Renal pelvis (tissue), 4 donors: Measurements from ENCODE around the gene KCNJ10. TPM values are rescaled to one million over a fixed set of nuclear protein-coding genes. Genes with fewer than 3 reads are reported as not detected.
A peak's percentile ranks its signal among the peaks of the same experiment; 100 is the strongest.
"Not testable (repeated sequence)": the region's sequence is repeated elsewhere in the genome, so short reads cannot be mapped to it uniquely, and the experiment has no call there.

Experiments used
- DNase-seq: peaks from one replicate; pipeline ENCODE4 v3.0.0-alpha.2; 2013
- polyA plus RNA-seq, 3 donors: library from polyadenylated mRNA; unstranded; fragments of 120-200 nt; gene quantifications; one replicate each; pipeline ENCODE4 v1.2.1, GENCODE V29; 2013; ENCODE audit not compliant: insufficient read length in 3 of 3

KCNJ10 gene
- polyA plus RNA-seq, 3 donors, result 20.5 to 24.7 (median 22.3) TPM

GRCh38 chr1:160064164-160064563 is 5.8 kb downstream of the KCNJ10 start:
- DNase-seq, result no peak

DNA sequence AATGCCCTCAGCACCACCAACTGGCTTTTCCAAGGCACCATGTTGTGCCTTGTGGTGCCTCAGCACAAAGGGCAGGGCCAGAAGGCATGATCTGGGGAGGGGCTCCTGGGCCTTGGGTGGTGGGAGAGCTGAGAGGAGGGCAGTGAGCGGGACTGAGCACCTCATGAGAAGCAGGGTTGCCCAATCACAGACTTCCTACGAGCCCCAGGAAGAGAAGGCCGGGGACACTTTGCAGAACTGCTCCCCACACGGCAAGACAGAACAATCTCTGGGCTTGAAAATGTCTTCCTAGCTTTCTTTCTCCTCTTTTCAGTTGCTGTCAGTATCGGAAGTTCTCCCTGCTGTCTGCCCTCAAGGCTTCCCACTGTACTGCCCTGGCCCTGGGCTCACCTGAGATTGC is 6.8 kb downstream of the KCNJ10 start:
- no peak for DNase-seq

DNA sequence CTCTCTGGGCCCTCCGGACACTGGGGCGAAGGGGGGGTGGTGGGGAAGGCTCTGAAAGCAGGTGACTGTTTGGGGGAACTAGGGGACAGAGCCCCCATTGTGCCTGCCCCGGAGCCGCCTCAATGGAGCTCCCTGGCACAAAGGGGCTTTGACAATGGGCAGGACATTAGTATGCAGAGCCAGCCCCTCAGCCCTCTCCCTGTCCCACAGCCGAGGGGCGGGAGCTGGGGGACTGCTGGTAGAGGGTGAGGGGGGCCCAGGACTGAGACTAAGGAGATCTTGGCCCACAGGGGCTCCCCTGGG is 7.8 kb downstream of the KCNJ10 start:
- no peak for DNase-seq

DNA sequence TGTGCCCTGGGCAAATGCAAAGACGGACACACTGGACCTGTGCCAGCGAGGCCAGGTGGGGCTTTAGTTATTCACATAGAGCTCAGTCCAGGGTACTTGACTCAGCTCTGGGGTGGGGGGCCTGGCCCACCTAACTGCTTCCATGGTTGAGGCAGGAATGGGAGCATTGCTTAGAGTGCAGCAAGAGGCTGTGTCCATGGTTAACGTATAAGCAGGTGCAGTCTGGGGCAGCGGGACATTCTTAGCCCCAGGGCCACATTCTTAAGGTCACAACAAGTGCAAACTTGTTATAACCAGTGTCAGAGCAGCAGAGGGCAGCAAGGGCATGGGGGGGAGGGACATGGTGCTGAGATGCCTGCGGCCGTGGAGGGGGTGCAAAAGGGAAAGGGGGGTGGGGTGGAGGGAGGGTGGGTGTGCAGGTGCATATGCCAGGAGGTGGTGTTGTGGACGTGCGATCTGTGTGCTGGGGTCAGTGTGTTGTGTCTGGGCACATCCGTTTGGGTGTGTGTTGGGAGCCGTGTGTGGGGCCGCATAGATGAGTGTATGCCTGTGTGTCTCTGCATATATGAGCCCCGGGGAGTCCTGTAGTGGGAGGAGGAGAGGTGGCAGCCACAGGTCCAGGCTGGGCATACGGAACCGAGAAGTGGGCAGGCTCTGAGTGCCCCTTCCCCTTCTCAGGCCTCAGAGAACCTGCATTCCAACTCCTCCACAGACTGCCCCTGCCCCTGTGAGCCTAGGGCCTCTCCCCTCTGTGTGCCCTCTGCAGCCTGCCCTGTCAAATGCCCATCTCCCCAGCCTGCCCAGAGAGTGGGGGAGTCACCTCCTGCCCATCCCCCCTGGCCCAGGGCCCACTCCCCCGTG is 8.4 kb downstream of the KCNJ10 start:
- no peak for DNase-seq

DNA sequence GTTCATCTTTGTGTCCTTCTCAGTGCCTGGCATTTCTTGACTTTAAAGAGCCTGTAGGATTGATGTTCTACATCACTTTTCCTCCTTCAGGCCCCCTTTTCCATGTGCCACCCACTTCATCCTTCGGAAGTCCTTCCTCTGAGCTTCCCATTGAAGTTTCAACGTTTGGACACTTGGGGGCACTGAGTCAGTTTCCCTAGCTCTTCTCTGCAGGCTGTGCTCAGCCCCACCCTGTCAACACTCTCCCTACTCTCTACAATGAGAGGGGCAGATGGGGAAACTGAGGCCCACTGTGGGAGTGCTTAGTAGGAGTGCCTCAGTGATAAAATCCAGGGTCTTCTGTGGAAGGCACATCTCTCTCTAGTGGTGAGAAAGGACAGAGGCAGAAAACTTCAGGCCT is 11.9 kb downstream of the KCNJ10 start:
- no peak for DNase-seq

GRCh38 chr1:160056648-160057169 is 13.3 kb downstream of the KCNJ10 start:
- no peak for DNase-seq

- no peak for DNase-seq
These were observed 16.2 kb downstream of the KCNJ10 start for GRCh38 chr1:160053548-160054365.

GRCh38 chr1:160052936-160053335 is 17.0 kb downstream of the KCNJ10 start:
- DNase-seq, result no peak

- DNase-seq, result no peak
These were observed 19.3 kb downstream of the KCNJ10 start for GRCh38 chr1:160050619-160051018.

- DNase-seq, result not testable (repeated sequence)
These were observed 19.8 kb downstream of the KCNJ10 start for GRCh38 chr1:160050182-160050581.

- DNase-seq, result no peak
These were observed 20.9 kb downstream of the KCNJ10 start for GRCh38 chr1:160049101-160049500.

DNA sequence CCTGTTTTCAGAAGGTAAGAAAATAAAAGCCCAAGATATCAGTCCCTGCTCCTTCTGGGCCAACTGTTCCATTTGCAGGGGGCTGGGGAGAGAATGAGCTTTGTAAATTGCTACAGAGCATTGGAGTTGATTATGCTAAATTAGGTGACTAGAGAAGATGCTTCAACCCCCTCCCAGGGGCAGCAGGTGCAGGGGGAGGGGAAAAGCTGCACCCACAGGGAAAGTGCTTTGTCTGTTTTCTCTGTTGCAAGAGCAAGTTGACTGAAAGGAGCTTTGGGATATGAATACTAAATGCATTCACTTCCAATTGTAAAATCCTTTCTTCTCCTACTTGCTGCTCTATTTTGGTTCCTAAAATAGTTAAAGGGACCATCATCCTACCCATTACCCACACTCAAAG is 21.6 kb downstream of the KCNJ10 start:
- no peak for DNase-seq

GRCh38 chr1:160047111-160047991 is 22.6 kb downstream of the KCNJ10 start:
- no peak for DNase-seq

DNA sequence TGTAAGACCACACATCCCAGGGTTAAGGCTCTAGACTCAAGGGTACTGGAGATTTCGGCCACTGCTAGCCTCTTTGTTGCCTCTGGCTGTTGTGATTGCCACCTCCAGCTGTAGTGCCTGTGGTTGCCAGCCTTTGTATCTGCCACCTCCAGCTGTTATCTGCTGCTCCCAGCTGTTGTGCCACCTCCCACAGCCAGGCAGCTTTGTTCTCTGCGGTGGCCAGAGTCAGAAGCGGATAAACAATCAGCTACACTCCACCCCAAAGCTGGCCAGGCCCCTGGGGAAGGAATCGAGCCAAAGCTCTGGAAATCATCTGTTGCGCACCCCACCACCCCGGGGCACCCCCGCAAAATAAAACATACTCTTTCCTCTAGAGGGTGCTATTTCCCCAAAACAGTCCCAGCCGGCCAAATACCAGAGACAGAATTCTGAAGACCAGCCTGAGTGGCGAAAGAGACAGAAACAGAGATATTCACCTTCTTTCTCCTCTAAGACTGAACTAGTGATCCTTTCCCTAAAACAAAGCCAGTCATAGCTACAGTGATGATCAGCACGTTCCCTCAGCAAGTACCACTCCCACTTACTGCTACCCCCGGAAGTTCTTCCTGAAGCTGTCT is 23.4 kb downstream of the KCNJ10 start:
- no peak for DNase-seq

DNA sequence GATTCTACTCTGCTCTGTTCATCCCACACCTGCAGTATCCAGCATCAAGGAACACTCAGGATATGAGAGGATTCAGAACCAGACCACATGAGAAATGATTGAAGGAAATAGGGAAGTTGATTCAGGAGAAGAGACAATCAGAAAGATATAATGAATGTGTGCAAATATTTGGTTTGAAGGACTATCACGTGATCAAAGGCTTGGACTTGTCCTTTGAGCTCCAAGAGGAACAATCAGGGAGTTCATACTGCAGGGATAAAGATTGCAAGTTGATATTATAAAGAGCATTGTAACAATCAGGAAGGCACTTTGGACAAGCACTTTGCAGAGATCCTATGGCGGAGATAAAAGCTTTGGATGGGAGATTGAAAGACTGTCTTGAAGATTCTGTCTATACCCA is 24.3 kb downstream of the KCNJ10 start:
- DNase-seq, result no peak

DNA sequence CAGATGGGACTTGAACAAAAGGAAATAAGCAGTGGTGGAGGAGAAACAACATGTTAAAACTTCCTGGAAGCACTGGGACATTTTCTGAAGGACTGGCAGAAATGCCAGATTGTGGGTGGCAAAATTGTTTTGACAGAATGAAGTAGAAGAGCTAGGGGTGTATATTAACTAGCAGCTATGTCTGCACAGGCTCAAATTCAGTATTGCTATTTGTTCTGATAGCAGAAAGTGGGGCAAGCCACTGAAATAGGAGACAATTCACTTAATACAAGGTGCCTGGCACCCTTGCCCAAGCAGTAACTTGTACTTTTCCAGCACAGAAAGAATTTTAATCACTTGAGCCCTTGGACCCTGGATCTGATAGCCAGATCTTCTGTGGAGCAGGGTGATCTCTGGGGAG is 26.4 kb downstream of the KCNJ10 start:
- DNase-seq, result no peak

DNA sequence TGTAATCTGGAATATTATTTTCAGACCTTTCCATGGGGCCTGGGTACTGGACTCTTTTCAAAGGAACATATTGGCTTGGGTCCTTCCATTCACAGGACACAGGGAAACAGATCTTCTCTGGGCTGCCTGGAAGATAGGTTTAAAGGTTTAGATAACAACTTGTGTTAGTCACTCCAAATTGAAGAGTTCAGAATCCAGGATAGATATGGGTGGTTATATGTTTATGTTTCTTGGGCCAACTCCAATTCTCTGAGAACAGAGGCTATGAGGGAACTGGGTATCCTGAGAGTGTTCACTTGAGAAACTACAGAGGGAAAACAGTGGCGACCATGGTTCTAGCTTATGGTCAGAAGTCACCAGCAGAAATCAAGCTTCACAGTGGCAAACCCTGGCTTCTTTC is 29.5 kb downstream of the KCNJ10 start:
- no peak for DNase-seq

DNA sequence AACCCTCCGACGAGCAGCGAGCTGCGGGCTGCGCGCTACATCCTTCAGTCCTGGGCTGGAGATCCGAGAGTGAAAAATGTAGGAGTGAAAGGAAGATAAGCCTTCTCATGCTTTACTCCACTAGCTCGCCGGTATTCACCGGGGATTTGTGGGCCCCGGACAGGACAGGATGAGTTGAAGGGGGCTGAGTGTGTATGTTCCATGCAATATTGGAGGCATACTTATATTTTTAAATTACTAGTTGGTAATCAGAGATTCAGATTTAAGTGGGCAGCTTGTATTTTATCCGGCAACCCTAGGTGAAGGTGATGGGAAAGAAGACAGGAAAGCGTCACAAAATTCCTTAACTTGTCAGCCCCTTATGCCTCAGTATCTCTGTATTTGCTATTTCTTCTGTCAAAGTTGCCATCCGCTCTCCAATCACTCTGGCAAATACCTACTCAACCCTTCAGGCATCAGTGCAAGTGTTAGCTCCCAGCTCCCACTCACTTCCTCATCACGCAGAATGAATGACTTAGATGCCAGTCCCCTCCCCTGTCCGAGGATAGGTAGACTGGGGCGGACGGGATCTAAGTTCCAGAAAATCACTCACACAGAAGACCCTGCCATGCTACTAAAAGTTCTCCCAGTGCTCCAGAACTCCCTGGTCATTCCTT is 37.7 kb downstream of the KCNJ10 start:
- peak; percentile 16 for DNase-seq

DNA sequence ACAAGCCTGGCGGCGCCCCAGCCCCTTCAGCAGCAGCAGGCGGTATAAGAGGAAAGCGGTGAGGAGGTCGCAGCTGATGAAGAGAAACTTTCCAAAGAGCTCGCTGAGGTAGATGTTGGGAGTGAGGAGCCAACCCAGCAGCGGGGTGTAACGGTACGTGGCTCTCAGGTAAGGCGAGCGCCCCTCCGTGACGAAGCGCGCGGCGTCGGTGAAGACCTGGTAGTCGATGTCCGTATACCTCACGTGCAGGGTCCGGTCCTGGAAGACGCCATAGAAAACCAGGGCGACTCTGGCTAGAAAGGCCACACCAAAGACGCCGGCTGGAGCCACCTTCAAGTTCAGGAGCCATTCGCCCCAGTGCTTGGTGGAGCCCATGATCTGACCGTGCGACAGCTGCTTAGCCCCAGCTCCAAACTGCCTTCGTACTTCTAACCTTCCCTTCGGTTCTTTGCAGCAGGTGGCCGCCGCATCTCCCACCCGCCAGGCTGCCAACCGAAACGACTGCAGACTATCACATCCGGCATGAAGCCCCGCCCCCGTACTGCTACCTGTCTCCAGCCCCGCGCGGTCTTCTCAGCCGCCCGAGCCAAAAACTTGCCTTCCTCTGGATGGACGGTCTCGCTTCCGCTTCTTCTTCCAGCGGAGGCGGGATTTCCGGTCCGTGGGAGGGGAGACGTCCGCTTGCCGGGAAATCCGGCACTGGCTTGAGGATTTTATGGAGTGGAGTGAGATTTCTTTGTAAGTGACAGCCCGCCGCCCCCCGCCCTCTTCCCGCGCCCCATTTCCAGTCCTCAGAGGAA is 38.4 kb downstream of the KCNJ10 start, which contains the start of gene PIGM:
TSS of gene PIGM (minus strand) at position 626 of the 800 bp plus-strand sequence. CDS start at position 375, 251 bp downstream.
- peak; percentile 95 for DNase-seq
